Activated T-cell treated with anti-CD3 and anti-CD28 coated beads for 48 hours (primary cell): ENCODE data around the gene SLIT1.
"Not testable (repeated sequence)": the region's sequence is repeated elsewhere in the genome, so short reads cannot be mapped to it uniquely, and the experiment has no call there.

Source experiments
- DNase-seq: peaks from one replicate; pipeline ENCODE4 v3.0.0-alpha.2; 2020; ENCODE audit warnings: low read depth

Gene SLIT1

DNA sequence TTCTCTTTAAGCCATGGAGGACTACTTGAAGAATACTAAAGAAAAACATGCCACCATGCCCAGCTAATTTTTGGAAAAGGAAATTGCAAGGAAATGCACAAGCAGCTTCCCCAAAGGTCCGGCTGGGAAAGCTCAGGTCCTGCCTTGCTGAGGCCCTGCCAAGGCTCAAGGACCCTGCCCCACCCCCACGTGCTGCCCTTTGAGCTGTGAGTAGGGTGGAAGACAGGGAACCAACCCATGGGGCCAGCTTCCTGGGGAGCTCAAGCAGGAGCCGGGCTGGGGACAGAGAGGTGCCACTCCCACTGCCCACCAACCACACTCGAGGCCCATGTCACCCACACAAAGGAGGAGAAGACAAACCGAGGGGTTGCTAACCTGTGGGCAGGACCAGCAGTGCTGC, 78.2 kb downstream of the SLIT1 start:
- DNase-seq: no peak

DNA sequence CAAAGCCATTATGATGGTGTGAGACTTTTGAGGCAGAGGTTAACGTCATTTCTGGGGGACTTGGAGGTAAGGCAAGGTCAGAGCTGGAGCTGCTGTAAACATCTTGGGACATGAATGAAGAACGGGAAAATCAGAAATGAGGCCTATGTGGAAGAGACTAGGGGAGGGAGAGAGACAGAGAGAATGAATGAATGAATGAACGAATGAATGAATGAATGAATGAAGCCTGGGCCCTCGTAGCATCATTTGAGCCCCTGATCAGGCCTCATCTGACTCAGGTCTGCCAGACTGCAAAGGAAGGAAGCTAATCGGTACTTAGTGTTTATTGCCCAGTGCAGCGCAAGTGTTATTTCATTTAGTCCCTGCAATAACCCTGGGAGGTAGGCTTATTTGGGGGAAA, 79.6 kb downstream of the SLIT1 start:
- no peak for DNase-seq

DNA sequence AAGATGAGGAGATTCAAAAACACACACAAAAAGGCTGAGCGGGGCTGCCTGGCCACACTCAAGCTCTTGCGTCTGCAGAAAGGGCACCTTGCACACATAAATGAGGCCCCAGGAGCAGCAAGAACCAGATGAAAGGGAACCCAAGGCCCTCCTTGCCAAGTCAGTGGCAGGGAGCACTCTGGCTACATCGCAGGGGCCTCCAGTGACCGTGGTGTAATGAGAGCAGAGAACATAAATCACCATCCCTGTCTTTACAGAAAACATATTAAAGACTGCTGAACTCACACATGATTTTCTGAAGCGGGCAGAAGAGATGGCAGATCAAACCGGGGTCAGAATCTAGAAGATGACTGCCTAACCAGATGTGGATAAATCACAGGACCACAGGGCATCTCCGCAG, 80.5 kb downstream of the SLIT1 start:
- no peak for DNase-seq

DNA sequence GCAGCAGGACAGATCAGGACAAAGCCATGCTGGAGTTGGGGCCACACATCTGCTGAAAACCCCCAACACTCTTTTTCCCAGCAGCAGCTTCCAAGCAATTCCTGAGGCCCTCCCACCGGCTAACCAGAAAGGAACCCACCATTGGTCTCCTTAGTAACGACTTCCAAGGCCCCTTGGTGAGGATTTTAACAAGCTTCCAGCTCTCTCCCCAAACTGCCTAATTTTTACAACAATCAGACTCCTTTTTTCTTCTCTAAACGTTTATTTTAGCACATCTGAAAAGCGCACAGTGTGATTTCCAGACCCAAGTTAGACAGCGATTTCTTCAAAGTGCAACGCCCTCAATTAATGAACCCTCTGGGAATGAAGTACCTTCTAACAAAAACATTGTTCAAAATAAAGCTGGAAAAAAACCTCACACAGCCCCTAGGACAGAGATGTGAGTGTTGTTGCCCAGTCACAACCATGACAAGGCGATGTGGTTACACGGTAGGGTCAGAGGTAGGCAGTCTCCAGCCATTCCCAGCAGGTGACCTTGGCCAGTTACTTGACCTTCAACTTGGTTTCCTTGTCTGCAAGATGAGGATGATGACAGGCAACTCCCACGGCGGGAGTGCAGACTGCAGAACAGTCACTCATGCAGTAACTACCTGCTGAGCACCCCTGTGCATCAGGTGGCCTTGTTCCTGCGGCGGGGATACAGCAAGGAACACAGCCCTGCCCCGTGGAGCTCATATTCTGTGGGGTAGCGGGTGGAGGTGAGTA, 82.3 kb downstream of the SLIT1 start:
- DNase-seq: no peak

DNA sequence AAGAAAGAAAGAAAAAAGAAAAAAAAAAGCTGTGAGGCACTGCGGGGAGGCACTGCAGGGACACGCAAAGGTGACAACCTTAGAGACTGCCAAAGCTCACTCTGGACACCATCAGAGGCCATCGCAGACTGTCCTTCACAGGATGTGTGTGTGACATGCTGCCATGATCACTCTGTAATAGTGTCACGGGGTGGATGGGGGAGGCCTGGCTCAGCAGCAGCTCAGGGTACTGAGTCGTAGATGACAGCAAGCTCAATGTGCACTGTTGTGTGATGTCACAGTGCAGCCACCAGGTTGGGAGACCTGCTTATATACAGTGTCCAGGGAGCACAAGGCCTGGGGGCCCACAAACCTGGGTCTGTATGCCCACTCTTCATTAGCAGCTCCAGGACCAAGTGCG, 83.3 kb downstream of the SLIT1 start:
- DNase-seq: no peak

DNA sequence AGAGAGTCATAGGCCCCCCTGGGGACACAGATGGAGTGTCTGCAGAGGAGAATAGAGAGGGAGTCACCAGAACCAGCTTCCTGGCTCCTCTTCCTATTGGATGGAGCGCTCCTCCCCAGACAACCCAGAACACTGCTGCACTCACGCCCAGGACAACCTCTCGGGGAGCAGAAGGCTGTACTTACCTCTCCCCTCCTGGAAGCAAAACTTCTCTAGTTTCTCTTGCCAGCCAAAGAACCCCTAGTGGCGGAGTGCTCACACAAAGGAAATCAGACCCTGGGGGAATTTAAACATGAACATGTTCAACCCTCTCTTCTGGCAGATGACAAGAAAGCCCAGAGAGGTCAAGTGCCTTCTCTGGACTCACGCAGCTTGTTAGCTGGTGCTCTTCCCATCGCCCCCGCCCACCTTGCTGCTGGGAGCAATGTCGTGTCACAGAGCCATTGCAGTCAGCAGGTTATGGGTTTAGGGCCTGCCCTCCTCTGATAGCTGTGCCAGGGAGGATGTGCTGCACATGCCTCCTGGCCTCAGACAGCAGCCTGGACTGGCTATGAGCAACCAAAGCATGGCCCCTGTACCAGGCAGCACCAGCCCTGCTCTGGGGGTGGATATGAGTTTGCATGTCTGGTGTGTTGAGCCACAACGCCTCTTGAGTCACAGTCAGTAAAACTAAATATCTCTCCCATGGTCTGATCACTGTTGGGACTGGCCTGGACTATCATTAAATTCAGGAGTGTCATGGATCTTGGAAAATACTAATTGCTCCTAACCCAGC, 84.4 kb downstream of the SLIT1 start:
- no peak for DNase-seq

DNA sequence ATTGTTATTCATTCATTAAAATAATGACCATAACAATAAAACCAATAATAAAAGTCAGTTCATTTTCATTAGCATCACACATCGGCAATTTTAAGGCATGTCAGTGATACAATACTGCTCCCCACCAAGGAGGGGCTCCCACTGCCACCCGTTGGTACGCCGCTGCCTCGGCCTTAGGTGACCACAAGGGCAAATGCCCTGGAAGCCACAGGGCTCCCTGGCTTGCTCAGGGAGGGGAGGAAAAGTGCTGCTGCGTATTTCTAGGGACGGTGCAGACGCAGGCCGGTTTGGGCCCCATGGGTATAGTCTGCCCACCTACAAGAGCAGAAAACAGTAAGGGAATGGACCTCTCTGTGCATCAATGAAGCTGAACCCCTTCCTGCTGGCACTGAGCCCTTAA, 85.1 kb downstream of the SLIT1 start:
- DNase-seq: no peak

DNA sequence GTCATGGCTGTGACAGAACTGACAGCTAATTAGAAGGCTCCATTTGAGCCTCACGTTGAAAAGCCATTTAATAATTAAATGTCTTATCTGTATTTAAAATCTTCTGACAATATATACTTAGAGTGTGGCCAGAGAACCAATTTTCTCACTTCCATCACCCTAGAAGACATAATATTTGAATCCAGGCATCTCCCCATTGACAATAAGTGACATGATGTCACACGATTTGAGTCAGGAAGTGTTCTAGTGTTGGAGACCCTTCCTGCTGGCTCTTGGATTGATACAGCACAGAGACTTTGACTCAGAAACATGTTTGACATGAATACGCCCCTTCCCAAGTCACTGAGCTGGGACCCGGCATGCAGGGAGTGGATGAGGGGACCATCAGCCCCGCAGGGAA, 85.9 kb downstream of the SLIT1 start:
- no peak for DNase-seq

DNA sequence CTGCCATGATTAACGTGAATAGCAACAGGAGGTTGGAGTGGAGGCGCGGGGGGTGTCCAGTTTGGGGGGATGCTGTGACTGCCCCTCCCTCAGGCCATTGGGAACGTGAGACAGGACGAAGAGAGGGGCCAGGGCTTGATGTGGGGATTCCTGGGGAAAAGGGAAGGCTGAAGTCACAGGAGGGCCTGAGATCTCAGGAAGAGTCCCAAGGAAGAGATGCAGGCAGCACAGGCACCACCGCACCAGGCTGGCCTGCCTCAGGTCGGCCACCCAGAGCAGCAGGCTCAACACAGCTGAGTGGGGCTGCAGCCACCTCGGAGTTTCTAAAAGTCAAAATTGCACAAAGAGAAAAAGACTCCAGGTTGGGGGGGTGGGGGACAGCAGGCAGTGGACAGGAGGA, 86.7 kb downstream of the SLIT1 start:
- DNase-seq: no peak

DNA sequence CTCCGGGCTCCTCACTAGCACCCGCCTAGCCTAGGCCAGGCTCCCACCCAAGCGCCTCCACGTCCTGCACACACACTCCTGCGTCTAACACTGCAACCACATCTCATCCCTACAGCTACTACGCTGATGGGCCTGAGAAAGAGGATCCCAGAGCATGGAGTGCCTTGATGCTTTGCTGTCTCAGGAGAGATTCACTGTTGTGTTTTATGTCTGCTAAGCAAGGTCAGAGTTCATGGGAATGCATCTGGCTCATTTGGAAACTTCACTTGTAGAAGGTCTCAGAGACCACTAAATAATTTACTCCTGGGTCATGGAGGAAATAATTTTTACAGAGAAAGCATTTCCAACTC, 88.7 kb downstream of the SLIT1 start:
- no peak for DNase-seq

DNA sequence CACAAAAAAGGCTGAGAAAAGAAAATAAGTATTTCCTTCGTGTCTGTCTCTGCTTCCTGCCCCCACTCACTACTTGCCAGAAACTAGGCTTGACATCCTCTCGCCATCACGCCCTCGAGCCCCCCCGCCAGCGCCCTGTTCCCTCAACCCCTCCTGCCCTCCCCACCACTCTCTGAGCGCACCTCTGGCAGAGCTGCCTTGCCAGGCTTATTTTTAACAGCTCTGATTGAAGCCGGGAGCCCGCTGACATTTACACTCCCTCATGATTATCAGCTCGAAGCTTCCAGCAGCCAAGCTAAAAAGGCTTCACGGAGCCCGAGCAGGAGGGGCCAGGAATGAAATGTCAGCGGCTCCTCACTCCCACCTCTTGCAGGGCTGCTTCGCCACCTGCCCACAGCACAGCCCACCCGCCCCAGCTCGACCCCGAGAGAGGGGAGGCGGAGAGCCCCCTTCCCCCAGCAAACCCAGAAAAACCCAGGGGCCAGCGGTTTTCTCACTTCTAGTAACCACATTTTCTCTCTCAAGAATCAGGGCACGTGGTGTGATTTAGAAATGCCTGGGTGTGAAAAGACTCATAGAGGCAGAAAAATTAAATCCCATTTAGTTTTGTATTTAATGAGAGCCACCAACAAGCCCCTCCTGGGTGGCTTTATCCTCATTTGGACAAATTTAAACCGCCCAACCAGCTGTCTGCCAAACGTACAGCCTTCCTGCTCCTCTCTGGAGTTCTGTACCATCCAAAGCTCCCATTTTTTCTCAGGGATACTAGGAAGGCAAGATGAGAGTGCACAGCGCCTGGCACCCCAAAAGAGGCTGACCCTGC, 89.3 kb downstream of the SLIT1 start:
- DNase-seq: no peak

DNA sequence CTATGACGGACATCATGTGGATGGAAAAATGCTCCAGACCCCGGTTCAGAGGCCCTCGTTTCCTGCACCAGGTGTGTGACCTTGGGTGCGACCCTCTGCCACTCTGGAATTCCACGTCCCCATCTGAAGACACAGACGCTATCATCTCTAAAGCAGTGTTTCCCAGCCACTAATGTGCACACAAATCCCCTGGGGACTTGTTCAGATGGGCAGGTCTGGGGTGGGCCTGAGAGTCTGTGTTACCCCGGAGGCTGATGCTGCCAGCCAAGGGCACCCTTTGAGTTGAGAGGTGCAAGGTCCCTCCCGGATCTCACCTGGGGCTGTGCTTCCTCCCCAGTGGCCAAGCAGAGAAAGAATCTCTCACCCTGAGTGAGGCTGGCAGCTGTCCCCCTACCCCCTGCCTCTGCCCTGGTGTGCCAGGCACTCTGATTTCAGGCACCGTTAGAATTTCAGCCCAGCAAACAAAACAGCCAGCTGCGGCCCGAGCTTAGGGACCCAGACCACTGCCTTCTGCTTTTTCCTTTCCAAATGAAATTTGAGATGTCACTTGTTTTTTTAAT, 90.0 kb downstream of the SLIT1 start:
- DNase-seq: no peak

DNA sequence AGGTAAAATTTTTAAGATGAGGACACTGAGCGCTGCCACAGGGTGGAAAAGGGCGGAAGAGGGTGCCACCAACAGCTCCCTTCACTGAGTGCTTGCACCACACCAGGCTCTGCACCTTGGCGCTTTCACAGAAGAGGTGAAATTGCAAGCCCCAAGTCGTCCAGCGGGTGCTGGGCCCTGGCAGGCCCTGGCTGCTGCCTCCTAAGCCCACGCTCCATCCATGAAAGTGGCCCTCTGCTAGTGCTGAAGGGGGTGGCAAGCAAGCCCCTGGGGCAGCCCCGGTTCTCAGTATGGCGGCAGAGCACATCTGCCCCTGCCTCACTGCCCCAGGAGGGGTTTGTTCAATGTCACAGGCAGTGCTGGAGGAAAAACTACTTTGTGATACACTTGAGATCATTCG, 95.1 kb downstream of the SLIT1 start:
- no peak for DNase-seq

DNA sequence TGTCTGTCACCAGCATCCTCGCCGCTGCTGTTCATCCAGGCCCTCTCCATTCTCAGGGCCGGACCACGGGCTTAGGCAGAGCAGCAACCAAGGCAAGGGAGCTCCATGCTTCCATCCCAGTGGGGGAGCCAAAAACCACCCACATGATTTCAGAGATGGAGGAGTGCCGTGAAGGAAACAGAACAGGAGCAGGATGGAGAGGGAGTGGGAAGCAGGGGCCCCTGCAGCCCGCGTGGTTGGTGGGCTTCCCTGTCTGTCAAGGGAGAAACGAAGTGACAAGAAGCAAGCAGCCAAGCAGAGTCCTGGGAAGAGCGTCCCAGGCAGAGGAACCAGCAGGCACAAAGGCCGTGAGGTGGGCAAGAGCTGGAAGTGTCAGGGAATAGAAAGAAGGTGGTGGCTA, 95.7 kb downstream of the SLIT1 start:
- no peak for DNase-seq

DNA sequence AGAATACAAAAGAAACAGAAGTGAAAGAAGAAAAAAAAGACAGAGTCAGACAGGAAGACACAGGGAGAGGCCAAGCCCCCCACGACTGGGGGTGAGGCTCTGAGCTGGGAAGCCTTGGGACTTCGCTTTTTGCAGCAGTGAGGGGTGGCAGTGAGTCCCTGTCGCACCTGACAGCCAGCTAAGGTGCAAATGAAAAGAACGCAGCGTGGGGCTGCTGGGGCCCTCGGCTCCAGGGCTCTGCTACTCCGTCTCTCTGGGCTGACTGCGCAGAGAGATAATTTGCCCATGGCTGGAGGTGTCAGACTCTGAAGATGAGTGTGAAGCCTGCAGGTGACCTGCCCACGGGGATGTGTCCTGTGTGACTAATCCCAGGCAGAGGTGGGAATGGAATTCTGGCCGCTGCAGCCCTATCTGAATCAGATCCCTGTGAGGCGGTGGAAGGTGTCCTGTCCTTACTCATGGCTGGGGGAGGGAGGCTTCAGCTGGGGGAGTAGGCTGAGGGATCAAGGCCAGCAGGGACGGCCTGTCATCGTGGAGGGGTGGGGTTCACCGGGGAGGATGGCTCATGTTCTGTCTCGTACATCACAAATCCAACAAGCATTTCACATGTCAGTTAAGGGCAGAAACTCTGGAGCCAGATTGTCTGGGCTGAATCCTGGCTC, 96.4 kb downstream of the SLIT1 start:
- DNase-seq: no peak

DNA sequence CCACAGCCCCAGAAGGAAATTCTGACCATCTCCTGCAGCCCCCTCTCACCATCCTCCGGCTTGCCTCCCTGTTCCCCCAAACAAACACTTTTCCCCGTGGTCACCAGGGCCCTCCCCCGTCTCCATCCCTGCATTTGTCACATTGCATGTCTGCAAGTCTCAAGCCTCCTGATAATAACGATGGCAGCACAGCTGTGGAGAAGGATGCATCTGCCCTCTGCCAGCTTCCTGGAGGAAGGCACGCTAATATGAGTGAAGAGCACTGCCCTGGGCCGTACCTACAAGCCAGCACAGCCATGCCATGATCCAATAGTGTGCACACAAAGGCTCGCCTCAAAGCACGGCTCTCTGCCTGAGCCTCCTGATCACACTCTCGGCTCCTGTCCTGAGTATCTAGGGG, 98.5 kb downstream of the SLIT1 start:
- no peak for DNase-seq

DNA sequence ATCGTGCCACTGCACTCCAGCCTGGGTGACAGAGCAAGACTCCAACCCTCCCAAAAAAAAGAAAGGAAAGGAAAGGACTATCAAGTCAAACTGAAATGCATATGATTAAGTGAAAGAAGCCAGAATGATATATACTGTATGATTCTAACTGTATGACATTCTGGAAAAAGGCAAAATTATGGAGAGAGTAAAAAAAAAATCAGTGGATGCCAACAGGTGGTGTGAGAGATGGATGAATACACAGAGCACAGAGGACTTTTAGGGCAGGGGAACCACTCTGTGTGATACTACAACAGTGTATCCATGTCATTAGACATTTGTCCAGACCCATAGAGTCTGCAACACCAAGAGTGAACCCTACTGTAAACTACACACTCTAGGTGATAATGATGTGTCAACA, 99.2 kb downstream of the SLIT1 start:
- DNase-seq: no peak

DNA sequence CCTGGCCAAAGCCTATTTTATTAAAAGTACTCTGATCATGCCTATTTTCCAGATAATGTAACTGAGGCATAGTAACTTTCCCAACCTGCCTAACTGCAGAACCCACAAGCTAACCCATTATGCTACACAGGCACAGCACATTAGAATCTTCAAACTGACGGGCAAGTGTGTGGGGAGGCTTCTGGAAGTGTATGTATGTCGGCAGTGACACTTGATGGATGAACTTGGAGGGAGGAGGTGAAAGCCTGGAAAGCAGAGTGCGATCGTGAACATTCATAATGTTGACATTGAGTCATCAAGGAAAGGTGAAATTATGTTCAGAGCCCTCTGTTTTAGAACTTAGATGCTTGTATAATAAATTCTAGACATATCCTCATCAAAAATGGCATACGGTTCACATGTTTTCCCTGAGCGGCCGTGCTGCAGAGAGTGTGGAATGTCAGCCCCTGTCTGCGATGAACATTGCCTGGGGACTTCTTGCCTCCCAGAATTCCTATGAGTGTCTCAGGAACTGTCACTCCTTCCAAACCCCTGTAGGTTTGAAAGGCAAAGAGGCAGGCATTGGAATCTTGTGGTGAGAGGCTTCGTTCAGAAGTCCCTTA, 102.4 kb downstream of the SLIT1 start:
- no peak for DNase-seq

DNA sequence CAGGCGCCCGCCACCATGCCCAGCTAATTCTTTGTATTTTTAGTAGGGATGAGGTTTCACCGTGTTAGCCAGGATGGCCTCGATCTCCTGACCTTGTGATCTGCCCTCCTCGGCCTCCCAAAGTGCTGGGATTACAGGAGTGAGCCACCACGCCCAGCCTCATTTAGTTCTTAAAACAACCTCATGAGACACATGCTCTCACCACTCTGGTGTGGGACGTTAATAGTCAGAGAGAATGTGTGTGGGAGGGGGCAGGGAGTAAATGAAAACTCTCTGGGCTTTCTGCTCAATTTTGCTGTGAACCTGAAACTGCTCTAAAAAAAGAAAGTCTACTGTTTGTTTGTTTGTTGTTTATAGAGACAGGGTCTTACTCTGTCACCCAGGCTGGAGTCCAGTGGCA, 103.2 kb downstream of the SLIT1 start:
- DNase-seq: not testable (repeated sequence)

DNA sequence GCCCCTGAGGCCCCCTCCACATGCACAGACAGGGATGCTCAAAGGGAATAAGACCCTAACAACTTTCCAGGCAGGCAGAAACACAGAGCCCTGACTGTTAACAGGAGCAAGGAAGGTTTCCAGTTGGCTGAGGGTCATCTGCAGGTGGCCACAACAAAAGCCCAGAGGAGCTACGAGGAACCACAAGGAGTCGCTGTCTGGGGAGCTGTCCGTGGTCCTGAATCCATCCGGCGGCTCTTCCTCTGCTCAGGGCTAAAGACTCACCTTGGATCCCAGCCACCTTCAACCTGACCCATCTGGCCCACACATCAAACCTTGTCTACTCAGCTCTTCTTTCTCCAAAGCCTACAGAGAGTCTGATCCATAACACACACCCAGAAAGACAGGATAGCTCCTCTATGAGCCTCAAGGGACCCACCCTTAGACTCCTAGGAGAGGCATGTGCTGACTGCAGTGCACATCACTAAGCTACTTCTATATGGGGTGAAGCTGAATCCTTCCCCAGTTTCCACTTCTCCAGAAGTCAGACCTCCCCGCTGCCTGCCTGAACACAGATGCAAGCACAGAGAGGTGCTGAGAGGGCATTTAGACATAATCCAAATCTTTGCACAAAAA, 104.0 kb downstream of the SLIT1 start:
- peak; percentile 52 for DNase-seq

DNA sequence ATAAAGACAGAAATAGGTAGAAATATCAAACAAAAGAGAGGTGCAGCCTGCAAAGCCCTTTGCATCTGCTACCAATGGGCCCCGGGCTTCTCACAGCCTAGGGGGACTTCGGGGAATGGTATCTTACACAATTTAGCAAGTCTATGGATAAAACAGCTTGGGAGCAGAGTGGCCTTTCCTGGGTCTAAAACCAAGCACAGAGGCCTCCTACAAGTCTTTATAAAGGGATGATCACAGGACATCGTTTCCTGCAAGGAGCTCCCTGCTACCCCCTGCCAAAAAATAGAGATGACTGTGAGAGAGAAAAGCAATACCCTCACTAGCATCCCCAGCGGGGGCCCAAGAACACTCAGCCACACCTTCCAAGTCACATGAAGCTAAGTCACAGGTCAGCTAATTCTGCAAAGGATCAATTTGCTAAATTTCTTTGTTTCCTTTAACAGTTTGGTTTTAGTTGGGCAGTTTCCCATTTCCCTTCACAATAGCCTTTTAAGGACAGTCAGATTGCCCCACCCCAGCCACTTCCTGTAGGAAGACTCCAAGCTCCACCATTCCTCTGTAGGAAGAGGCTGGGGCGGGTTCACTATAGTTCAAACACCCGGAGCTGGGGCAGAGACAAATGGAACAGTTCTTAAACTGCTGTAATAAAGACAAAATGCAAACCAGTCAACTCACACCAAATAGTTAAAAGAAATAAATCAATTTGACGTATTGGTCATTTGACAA, 105.5 kb downstream of the SLIT1 start:
- DNase-seq: no peak
